Vagina (tissue), 2 donors: ENCODE results near the gene PITPNM1. TPM values are rescaled to one million over a fixed set of nuclear protein-coding genes. Genes with fewer than 3 reads are reported as not detected.

Experiments
- DNase-seq, 2 donors: peaks; one replicate each; pipeline ENCODE4 v3.0.0-alpha.2; 2017; ENCODE audit errors: extremely low spot score in 2 of 2
- H3K27ac ChIP-seq: fragments of 200-600 bp; sonication (generic); one replicate; pipeline ENCODE4 v1.5.1; 2019
- H3K27me3 ChIP-seq: fragments of 200-600 bp; sonication (generic); one replicate; pipeline ENCODE4 v1.5.1; 2019
- H3K36me3 ChIP-seq, 2 donors: fragments of 200-600 bp; sonication (generic); one replicate each; pipeline ENCODE4 v1.5.1; 2017 to 2019
- H3K4me1 ChIP-seq: fragments of 200-600 bp; sonication (generic); one replicate; pipeline ENCODE4 v1.5.1; 2019
- H3K4me3 ChIP-seq, 2 donors: fragments of 200-600 bp; sonication (generic); 1 replicate in 1 of 2; 2 replicates in 1 of 2; pipeline ENCODE4 v1.5.1; 2016 to 2019
- H3K9me3 ChIP-seq: fragments of 200-600 bp; sonication (generic); one replicate; pipeline ENCODE4 v1.5.1; 2019
- POLR2A ChIP-seq, 2 donors: fragments of 450-650 bp; IDR thresholded peaks; one replicate each; pipeline ENCODE4 v1.6.1; 2017; ENCODE audit warnings: antibody characterized with exemption in 2 of 2, mild to moderate bottlenecking in 2 of 2, moderate library complexity in 2 of 2
- POLR2AphosphoS5 ChIP-seq, 2 donors: sonication (generic); formaldehyde crosslinking; IDR thresholded peaks; one replicate each; pipeline ENCODE4 v1.9.0; 2017; ENCODE audit warnings: antibody characterized with exemption in 2 of 2, mild to moderate bottlenecking in 2 of 2, low read depth in 1 of 2; ENCODE audit not compliant: insufficient read depth in 1 of 2
- intact Hi-C: fragments of 100-400 bp; cut with DNase I; formaldehyde crosslinking; loops from one replicate; pipeline ENCODE4 v1.15.1; 2023
- total RNA-seq: library from RNA; depleted of rRNA; stranded (reverse); fragments of >200 nt; gene quantifications from one replicate; pipeline ENCODE4 v1.2.3, GENCODE V29; 2016
- TF ChIP-seq, protein P1 (sequence below), 3 experiments: fragments of 450-650 bp in 2 of 3; fragments of 200-600 bp in 1 of 3; sonication (generic) in 1 of 3; IDR thresholded peaks; one replicate each; pipeline ENCODE4 v1.5.1; 2017 to 2019; ENCODE audit warnings: antibody characterized with exemption in 3 of 3, mild to moderate bottlenecking in 2 of 3, moderate library complexity in 2 of 3

The PITPNM1 gene
- total RNA-seq, 1 donor from 2014 or later, result 21.9 TPM

GRCh38 chr11:67544616-67545242 lies 39.6 kb upstream of the PITPNM1 start:
- Histone ChIP-seq H3K9me3 (no peaks in the 10 kb centered on the region), H3K4me3 (no peak overlapping the region), H3K27me3 (no peaks in the 10 kb centered on the region), H3K4me1 (no peaks in the 10 kb centered on the region), H3K36me3 (no peaks in the 10 kb centered on the region), H3K27ac (no peak overlapping the region)
- intact Hi-C loops, result no loop called here
- TF ChIP-seq, protein P1, sequence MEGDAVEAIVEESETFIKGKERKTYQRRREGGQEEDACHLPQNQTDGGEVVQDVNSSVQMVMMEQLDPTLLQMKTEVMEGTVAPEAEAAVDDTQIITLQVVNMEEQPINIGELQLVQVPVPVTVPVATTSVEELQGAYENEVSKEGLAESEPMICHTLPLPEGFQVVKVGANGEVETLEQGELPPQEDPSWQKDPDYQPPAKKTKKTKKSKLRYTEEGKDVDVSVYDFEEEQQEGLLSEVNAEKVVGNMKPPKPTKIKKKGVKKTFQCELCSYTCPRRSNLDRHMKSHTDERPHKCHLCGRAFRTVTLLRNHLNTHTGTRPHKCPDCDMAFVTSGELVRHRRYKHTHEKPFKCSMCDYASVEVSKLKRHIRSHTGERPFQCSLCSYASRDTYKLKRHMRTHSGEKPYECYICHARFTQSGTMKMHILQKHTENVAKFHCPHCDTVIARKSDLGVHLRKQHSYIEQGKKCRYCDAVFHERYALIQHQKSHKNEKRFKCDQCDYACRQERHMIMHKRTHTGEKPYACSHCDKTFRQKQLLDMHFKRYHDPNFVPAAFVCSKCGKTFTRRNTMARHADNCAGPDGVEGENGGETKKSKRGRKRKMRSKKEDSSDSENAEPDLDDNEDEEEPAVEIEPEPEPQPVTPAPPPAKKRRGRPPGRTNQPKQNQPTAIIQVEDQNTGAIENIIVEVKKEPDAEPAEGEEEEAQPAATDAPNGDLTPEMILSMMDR (IDR thresholded peaks at IDR 0.05), result no peak
- DNase-seq, result no peak

GRCh38 chr11:67543585-67543984 lies 38.4 kb upstream of the PITPNM1 start:
- no peak for DNase-seq
- no peaks in the 10 kb centered on the region for H3K36me3 ChIP-seq
- no peaks in the 10 kb centered on the region for H3K4me1 ChIP-seq
- H3K9me3 ChIP-seq, result no peaks in the 10 kb centered on the region
- no peak for TF ChIP-seq POLR2AphosphoS5 (IDR thresholded peaks at IDR 0.05; ENCODE audit: insufficient read depth in 1 of 2, low read depth in 1 of 2)
- TF ChIP-seq, protein P1 (IDR thresholded peaks at IDR 0.05), result no peak
- no peak for TF ChIP-seq POLR2A (IDR thresholded peaks at IDR 0.05)
- no peaks in the 10 kb centered on the region for H3K27me3 ChIP-seq
- intact Hi-C loops, result no loop called here
- H3K27ac ChIP-seq, result no peak overlapping the region
- no peak overlapping the region for H3K4me3 ChIP-seq

DNA sequence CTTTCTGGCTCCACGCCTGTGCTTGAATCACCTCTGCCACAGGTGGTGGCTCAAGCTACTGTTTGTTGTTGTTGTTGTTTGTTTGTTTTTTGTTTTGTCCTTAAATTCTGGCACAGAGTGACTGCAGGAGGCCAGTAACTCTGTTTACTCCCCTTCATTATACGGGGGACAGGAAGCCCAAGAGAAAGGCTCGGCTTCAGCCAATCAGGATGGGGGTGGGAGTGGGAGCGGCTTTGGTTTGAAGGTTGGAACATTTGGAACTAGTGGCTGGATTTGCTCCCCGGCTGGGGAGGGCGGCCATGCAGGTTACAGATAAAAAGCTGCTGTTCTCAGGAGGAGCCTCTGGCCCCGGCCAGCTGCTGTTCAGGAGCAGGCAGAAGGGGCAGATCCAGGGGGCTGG lies 37.8 kb upstream of the PITPNM1 start:
- TF ChIP-seq POLR2A (IDR thresholded peaks at IDR 0.05) (no peak), POLR2AphosphoS5 (IDR thresholded peaks at IDR 0.05; ENCODE audit: insufficient read depth in 1 of 2, low read depth in 1 of 2) (no peak)
- TF ChIP-seq, protein P1 (IDR thresholded peaks at IDR 0.05), result no peak
- intact Hi-C loops, result no loop called here
- H3K36me3 ChIP-seq, result no peaks in the 10 kb centered on the region
- no peaks in the 10 kb centered on the region for H3K27me3 ChIP-seq
- H3K9me3 ChIP-seq, result no peaks in the 10 kb centered on the region
- no peak overlapping the region for H3K27ac ChIP-seq
- H3K4me3 ChIP-seq, result no peak overlapping the region
- no peak for DNase-seq
- no peaks in the 10 kb centered on the region for H3K4me1 ChIP-seq

- Histone ChIP-seq H3K27me3 (no peaks in the 10 kb centered on the region), H3K4me3 (no peak overlapping the region), H3K27ac (no peak overlapping the region), H3K9me3 (no peaks in the 10 kb centered on the region), H3K4me1 (no peaks in the 10 kb centered on the region), H3K36me3 (no peaks in the 10 kb centered on the region)
- TF ChIP-seq, protein P1 (IDR thresholded peaks at IDR 0.05), result no peak
- TF ChIP-seq POLR2AphosphoS5 (IDR thresholded peaks at IDR 0.05; ENCODE audit: insufficient read depth in 1 of 2, low read depth in 1 of 2), result no peak
- no peak for TF ChIP-seq POLR2A (IDR thresholded peaks at IDR 0.05)
- intact Hi-C loops, result no loop called here
- no peak for DNase-seq
Measured at GRCh38 chr11:67542169-67542568, 37.0 kb upstream of the PITPNM1 start.

DNA sequence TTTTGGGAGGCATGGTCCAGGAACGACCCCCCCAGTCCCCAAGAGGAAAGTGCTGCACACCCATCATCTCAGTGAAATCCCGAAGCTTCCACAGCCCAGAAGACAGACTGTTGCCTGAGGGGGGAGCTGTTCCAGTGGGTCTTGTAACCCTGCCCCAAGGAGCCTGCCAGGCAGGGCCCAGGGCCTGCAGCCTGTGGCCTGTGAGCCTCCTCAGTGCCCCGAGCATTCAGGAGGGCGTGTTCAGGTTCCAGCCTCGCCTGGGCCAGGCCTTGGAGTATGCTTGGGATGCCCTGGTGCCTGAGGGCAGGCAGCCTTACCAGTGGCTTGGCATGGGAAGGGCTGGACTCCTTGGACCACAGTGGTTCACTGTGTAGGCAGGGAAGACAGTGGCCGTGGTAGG lies 36.0 kb upstream of the PITPNM1 start:
- Histone ChIP-seq H3K4me3 (no peak overlapping the region), H3K36me3 (no peaks in the 10 kb centered on the region), H3K4me1 (no peaks in the 10 kb centered on the region), H3K27me3 (no peaks in the 10 kb centered on the region), H3K27ac (no peak overlapping the region), H3K9me3 (no peaks in the 10 kb centered on the region)
- no peak for DNase-seq
- intact Hi-C loops, result no loop called here
- TF ChIP-seq, protein P1 (IDR thresholded peaks at IDR 0.05), result no peak
- no peak for TF ChIP-seq POLR2A (IDR thresholded peaks at IDR 0.05)
- no peak for TF ChIP-seq POLR2AphosphoS5 (IDR thresholded peaks at IDR 0.05; ENCODE audit: insufficient read depth in 1 of 2, low read depth in 1 of 2)
